DLD1 (cell line): ENCODE results near the gene TBC1D22A.

ENCODE experiments used
- in situ Hi-C: cut with HindIII; loops from 2 replicates; pipeline ENCODE4 v1.10.0; 2017; ENCODE audit warnings: low sequenced_read_pairs

The TBC1D22A gene

DNA sequence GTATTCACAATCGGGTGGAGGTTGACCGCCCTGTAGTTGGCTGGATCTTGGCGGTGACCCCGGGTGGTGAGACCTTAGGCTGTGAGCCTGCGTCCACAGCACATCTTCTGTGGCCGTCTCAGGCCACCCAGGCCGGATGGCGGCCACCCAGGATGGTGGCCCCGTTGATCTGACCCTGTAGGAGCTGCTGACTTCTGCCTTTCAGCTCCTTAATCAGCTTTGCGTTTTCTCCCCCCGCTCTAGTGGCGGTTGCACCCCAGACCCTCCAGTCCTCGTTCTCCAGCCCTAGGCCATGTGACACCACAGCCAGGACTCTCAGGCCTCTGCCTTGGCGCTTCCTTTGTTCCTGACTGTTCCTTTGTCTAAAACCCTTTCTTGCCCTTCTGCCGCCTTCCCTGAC lies 244.0 kb downstream of the TBC1D22A start:
- in situ Hi-C loops = no loop called here

DNA sequence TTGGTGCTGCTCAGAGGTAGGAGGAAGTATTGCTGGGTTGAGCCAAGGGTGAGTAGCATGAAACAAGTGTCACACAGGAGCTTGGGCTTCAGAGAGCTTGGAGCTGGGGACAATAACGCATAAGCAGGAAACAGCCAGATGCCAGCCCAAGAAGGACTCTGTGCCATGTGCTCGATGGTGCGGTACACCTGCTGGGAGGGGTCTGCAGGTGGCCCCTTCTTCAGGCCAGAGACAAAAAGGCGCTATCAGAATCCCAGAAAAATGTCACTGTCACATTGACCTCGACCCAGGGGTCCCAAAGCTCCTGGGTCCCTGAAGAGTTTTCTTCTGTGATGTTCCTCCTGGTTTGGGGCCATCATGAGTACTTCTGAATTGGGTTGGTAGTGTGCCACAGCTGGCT lies 244.4 kb downstream of the TBC1D22A start:
- in situ Hi-C loops = no loop called here

DNA sequence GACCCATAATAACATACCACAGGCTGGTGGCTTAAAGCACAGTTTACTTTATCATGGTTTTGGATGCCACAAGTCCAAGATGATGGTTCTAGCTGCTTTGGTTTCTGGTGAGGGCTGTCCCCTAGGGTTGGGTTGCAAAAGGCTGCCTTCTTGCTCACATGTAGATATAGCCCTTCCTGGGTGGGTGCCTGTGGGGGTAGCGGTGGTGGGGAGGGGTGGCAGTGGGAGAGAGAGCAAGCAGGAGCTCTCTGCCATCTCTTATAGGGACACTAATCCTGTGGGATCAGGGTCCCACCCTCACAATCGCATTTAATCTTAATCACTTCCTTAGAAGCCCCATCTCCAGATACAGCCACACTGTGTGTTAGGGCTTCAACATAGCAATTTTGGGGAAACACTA lies 245.0 kb downstream of the TBC1D22A start:
- in situ Hi-C loops = no loop called here

DNA sequence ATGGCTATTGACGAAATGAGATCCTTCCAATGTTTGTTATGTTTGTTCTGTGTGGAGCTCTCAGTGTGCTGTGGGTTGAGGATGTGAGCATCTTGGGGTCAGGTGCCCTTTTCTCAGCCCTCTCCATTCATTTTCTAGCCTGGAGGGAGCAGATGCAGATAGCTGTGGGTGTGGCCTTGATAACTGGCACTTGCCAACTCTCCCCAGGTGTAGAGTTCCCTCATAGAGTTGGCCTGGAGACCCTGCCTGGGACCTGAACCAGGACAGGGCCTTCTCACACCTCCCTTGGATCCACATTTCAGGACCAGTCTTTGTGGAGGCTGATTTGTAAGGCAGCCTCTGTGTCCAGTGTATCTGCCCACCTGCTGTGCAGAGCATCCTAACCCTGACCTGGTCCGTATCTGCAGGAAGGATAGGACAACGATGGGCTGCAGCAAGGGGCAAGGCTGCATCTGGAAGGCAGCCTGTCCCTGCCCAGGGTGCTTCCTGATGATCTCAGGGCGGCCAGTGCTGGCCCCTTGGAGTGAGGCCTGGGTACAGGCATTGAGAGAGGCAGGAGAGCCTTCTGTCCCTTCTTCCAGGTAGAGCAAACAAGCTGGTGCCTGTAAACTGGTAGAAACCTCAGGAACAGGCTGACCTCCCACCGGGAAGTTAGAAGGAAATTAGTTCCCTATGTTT lies 245.9 kb downstream of the TBC1D22A start:
- in situ Hi-C loops = no loop called here

DNA sequence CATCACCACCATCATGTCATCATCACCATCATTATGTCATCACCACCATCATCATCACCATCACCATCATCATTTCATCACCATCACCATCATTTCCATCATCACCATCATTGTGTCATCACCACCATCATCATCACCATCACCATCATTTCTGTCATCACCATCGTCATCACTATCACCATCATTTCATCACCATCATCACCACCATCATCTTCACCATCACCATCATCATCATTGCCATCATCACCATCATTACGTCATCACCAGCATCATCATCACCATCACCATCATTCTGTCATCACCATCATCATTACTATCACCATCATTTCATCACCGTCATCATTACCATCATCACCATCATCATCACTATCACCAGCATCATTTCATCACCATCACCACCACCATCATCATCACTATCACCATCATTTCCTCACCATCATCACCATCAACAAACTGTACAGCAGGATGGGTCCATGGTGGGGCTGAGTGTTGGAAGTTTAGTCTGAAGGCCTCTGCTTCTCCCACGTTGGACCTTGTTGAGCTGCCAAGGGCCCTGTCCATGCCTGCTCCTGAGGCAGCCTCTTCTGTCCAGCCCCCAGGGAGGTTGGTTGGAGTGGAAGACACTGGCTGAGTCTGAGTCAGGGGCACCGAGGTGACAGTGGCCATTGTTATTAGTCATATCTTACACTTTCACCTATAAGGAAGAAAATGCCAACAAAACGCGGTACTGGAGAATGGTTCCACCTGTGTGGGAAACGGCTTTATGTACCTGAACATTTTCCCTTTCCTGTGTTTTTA lies 247.1 kb downstream of the TBC1D22A start:
- in situ Hi-C loops = no loop called here

DNA sequence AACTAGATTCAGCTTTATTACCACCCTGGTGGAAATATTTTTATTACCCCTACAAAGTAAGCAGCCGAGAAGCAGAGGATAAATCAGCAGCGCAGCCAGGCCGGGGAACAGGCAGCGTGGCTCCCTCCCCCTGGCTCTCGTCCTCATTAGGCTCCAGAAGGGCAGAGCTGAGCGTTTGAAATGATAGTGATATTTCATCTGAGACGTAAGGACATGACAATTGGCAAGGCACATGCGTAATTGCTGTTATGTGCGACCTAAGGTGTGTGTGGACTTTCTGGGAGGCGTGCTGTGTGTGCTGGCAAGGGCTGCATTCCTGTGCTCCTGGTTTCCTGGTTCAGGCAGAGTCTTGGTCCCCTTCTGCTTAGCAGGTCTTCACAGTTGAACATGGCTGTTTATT lies 247.8 kb downstream of the TBC1D22A start:
- in situ Hi-C loops = no loop called here

DNA sequence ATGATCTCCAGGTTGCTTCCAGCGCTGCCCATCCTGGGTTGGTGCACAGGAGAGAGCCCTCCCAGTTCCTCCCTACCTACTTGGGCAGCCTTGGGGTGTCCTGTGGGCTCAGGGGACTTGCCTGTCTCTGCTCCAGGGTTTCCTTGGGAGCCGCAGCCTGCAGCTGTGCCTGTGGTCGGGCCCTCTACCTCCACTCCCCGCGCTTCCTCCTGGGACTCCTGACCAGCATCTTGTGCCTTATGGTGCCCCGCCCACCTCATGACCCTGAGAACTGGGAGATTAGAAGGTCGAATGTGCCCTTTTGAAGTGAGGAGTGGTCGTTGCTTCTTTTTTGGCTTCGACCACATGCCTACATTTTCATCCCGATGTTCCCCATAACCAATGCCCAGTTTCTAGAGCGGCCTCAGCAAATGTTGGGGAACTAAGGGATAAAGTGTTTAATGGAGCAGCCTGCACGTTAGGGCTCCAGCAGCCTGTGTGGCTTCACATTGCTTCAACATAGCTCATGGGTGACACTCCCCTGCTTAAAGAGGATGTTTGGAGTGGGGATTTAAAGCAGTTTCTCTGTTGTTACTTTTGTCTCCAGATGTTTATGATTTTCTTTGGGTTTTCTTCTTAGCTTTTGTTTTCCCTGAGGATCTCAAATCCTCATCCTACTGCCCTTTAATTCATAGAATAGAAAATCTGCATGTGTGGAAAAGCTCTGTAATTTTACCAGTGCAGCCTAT lies 248.8 kb downstream of the TBC1D22A start:
- in situ Hi-C loops = no loop called here

DNA sequence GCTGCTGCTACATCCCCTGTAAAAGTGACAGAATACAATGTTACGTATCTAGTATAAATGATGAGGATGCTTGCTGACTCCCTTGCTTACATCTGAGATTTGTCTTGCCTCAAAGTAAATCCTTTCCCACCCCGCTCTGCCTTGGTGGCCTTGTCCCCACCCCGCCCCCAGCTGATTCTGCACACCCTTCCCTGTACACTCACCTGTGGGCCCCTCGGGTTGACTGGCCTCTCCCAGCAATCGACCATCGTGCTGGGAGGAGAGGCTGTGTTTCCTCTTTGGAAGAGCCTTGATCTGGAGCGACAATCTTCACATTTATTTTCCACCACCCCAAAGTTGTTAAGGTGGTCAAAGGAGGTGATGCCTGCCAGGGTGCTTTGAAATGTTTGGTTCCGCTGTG lies 249.4 kb downstream of the TBC1D22A start:
- in situ Hi-C loops = no loop called here

DNA sequence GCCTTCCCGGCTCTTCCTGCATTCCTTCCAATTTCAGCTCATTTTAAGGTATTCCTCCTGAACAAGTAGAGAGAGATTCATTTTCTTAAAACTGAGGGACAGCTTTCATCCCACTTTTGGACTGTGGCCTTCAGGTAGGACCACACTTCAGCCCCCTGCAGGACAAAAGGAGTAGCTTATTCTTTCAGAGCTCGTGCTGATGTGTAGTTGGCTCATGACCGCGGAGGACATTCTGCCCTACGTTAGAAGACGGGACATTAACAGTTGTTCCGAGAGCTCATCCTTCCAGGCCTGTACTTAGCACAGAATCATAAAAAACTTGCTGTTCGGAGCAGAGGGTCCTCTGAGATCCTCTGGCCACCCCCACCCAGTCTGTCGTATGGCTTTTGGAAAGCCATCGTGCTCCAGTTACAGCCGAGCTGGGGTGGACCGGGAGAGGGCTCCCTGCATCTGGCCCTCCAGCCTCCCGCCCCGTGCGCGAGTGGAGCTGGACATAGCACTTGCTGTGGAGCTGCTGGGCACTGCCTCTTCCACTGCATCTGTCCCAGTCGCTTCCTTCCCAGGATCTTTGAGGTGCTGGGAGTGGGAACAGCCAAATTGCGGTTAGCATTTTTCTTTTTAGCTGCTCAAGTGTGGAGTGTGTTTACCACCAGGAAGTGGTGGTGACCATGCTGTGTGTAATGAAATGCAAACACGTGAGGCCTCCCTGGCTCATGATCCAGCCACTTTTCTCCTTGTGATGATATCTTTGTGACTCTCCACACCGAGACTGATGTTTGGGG lies 250.3 kb downstream of the TBC1D22A start:
- in situ Hi-C loops = no loop called here

DNA sequence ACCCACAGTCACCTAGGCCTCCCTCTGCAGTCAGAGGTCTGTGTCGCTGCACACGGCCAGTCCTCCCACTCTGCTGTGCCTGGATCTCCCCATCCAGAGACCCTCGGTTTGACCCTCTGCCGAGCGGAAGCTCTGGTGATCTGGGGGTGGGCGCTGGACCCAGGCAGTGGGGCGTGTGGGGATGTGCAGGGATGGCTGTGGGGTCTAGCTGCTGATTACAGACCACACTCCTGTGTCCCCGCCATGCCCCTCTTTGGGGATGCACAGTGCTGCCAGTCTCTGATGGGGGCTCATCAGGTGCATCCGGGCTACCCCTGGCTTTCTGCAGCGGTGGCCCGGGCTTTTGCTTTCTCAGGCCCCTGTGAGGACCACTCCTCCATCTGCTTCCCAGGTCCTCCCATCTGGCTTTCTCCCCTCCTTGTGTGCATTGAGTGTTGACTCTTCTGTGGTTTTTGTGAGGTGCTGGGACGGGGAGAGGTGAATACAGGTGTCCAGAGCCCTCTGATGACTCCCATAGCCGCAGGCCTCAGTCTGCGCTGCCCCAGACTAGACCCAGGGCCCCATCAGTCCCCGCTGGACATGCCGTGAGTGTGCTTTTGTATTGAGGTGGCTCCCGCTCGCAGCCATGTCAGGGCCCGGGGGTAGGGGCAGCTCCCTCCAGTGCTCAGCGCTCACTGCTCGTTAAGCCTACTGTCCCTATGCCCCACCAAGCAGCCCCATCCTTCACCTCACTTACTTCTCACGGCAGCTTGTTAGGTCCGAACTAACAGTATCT lies 251.6 kb downstream of the TBC1D22A start:
- in situ Hi-C loops = no loop called here

DNA sequence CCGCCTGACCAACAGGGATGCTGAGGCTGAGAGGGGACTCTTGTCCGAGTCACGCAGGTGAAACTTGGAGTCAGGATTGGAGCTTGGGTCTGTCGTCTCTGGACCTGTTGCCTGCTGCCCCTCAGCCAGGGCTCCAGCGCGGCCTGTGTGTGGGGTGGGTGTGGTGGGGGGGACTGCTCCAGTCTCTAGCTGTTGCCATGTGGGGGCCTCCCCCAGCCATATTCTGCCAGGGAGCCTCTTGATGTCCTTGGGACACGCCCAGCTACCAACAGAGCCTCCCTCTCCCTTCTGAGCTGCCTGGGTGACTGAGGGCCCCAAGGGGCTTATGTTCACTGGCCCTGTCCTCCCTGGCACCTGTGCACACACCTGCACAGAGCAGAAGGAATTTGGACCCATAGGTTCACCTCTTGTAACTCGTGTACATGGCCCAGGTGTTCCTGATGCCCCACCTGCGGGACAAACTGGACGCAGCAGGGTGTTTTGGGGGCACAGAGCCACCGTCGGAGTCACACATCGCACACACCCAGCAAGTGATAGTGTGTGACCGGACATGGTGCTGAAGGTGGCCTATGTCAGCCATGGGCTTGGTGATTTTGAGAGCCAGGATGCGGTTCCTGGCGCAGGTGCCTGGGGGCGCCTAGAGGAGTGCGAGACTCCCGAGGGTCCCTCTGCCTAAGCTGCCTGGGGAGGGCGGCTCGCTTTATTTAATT lies 252.3 kb downstream of the TBC1D22A start:
- in situ Hi-C loops = no loop called here

DNA sequence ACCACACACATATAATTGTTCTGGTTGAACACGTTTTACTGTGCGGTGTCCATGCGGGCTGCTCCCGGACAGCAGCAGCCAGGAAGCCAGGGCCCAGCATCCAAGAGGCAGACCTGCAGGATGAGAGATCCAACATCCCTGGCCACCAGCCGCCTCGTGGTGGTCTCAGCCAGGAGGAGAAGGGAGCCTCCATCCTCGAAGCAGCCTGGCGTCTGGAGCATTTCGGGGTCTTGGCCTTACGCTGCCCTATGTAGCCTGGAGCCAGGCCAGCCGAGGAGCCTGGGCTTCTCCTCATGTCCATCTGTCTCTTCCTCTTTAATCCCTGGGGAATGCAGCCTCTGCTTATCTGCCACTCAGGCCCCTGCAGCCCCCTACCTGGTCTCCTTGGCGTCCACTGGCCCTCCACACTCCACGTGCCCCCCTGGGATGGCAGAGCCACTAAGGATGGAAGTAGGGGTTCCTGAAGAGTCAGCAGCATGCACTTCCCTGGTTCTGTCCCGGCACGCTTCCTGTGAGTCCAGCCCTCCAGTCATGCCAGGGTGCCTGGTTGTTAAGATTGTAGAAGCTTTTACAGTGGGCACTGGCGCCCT lies 253.2 kb downstream of the TBC1D22A start:
- in situ Hi-C loops = no loop called here

DNA sequence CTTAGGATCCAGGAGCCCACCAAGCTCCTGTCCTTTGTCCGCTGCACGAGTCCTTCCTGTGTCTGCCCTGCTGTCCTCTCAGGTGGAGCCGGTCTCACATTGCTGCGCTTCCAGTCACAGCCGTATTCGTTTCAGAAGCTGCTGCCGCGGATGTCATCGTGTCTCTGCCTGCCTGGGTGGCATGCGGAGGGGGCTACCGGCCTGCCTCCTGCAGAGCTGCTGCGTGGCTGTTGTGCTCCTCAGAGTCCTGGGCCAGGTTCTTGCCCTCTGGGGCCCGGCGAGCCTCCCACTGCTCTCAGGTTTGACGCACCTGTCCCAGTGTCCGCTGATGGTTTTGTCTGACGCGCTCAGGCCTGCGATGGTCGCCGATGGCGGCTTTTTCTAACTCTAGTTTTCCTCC lies 254.2 kb downstream of the TBC1D22A start:
- in situ Hi-C loops = no loop called here

DNA sequence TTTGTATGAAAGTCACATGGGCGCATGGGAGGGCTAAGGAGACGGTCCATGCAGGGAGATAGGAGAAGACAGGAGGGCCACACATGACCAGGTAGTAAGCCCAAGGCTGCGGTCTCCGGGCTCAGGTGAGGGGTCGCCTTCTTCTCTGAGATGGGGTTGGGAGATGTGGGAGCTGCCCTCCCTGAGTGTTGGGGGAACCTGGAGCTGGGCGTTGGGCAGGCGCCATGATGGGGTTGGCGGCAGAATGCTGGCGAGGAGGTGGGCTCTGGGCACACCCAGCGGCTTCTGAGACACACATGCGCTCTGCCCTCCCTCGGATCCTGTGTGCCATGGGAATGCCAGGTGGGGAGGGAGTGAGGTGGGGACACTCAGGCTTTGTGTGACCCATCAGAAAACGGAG lies 254.8 kb downstream of the TBC1D22A start:
- in situ Hi-C loops = no loop called here

DNA sequence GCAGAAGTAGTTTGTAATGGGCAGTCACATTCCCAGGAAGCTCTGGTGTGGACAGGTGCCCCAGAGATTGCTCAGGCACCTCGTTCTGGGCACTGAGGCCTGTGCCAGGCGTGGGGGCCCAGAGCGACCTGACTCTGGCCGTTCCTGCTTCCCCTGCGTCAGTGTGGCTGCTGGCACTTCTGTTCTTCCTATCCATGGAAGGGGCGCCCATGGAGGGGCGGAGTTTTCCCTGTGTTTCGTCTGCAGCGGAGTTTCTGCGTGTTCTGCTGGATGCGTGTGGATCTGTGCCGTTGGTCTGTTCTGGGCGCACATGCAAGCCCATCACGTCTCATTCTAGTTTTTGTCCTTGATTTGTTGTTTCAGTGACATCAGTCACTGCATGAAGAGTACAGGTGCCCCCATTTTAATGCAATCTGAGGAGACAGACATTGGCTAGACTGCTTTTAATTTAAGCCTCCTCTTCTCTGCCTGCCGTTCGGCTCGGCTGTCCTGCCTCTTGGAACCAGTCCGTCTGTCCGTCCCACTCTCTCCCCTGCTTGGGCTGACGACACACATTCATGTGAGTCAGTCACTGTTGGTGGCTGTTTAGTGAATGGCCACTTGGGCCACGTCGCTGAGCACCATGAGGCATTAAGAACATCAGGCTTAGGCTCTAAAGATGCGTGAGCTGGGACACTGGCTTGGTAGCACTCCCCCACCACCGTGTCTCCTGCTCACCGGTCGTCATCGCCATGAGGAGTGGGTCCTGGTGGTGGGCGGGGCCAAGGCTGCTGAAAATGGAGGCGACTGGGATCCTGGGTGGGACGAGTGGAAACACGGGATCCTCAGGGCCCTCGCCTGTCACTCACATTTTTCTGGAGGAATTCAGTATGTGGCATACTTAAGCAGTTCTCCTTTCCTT lies 255.8 kb downstream of the TBC1D22A start:
- in situ Hi-C loops = no loop called here

DNA sequence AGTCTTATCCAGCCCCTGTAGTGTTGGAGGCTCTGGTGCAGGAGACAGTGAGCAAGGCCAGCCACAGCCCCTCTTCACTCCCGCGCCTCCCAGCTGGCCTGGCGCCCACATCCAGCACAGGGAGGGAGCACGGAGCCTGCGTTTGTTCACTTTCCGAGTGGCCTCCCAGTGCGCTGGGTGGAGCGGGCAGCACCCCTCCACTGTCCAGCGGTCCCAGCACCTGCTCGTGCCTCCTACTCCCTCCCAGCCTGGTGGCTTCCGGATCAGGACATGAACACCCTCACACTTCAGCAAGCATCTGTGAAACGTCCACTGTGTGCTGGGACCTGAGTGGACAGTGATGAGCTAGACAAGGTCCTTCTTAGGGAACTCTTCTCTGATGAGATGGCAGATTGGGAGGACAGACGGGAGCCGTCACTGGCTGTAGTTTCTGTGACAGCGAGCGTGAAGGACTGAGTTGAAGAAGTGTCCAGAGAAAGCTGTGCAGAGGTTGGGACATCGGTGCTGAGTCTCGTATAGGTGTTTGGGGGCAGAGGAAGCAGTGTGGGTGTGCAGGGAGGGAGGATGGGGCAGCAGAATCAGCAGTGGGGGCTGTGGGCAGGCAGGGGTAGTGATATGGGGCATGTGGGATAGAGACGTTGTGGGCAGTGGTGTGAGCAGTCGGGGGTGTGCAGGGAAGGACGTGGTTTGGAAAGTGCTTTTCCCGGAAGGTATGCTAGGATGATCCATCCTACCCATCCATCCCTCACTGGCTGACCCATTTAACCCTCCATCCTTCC lies 256.8 kb downstream of the TBC1D22A start:
- in situ Hi-C loops = no loop called here

DNA sequence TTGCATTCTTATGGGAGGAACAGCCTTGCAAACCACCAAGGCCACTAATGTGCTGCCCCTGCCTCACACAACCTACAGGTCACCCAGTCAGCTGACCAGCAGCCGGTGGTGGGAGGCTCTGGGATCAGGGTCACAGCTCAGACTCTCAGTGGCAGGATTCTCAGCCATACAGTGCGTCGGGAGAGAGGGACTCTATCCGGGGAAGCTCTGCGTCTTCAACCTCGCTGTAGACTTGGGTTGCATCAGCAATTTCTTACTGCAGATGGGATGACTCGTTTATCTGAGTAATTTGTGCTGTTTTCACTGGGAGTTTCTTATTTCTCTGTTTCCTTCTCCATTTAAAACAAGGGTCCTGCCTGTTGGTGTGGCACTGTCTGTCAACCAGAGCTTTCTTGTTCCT lies 257.7 kb downstream of the TBC1D22A start:
- in situ Hi-C loops = no loop called here
